Coronary artery (tissue), 2 donors: ENCODE results near the gene NDUFS6.

Experiments
- DNase-seq: peaks from one replicate; pipeline ENCODE4 v3.0.0-alpha.2; 2017; ENCODE audit warnings: low spot score
- H3K27ac ChIP-seq, 2 donors: fragments of 200-600 bp; sonication (generic); one replicate each; pipeline ENCODE4 v1.5.1; 2016 to 2019
- H3K4me3 ChIP-seq: fragments of 200-600 bp; sonication (generic); 2 replicates; pipeline ENCODE4 v1.5.1; 2016; ENCODE audit warnings: mild to moderate bottlenecking, moderate library complexity
- CTCF ChIP-seq: fragments of 200-600 bp; sonication (generic); IDR thresholded peaks from one replicate; pipeline ENCODE4 v1.5.1; 2019; ENCODE audit warnings: antibody characterized with exemption

Gene NDUFS6

GRCh38 chr5:1819458-1819857, 18.3 kb downstream of the NDUFS6 start:
- TF ChIP-seq CTCF: no peak
- Histone ChIP-seq H3K4me3 (no peak overlapping the region), H3K27ac (no peak overlapping the region)
- DNase-seq: no peak

- DNase-seq: peak; percentile 19
- H3K4me3 ChIP-seq: no peak overlapping the region
- H3K27ac ChIP-seq: no peak overlapping the region
- TF ChIP-seq CTCF: no peak
Observed at GRCh38 chr5:1820381-1820780, 19.2 kb downstream of the NDUFS6 start.

- no peak for TF ChIP-seq CTCF
- Histone ChIP-seq H3K4me3 (no peak overlapping the region), H3K27ac (no peak overlapping the region)
- DNase-seq: no peak
Observed at GRCh38 chr5:1820926-1821325, 19.7 kb downstream of the NDUFS6 start.

GRCh38 chr5:1821862-1822261, 20.7 kb downstream of the NDUFS6 start:
- no peak for TF ChIP-seq CTCF
- Histone ChIP-seq H3K4me3 (no peak overlapping the region), H3K27ac (no peak overlapping the region)
- peak; percentile 49 for DNase-seq

DNA sequence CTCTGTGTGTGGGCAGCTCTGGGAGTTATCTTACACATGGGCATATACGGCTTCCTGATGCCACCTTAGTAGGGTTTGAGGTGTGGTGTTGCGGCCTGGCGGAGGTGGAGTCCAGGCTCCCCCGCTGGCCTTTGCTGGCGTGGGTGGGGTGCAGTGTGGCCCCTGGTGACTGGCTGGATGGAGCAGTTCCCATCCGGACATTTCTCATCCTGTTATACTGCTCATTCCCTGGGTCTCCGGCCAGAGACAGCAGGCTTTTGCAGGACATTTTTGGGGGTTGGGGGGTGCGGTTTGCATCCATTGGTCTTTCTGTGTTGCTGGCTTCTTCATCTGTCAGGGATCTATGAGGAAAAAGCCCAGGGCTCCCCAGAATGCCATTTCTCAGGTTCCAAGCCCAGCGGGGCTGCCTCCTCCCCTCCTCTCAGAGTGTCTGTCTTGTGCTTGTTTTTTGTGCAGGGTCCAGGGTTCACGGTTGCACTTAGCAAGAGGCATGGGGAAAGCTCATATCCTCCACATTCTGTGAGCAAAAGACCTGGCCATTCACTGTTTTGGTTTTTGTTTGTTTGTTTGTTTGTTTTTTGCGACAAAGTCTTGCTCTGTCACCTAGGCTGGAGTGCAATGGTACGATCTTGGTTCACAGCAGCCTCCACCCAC, 22.3 kb downstream of the NDUFS6 start:
- no peak overlapping the region for H3K27ac ChIP-seq
- TF ChIP-seq CTCF: no peak
- peak; percentile 28 for DNase-seq
- H3K4me3 ChIP-seq: no peak overlapping the region

- H3K27ac ChIP-seq: no peak overlapping the region
- no peak for TF ChIP-seq CTCF
- DNase-seq: peak; percentile 62
Observed at GRCh38 chr5:1824109-1824821, 23.1 kb downstream of the NDUFS6 start.

More at GRCh38 chr5:1824109-1824821, 23.1 kb downstream of the NDUFS6 start:
- H3K4me3 ChIP-seq: no peak overlapping the region
